ENCODE results near the gene SLC46A2.

GRCh38 chr9:112890106-112891081, at the start of gene SLC46A2:
- TF ChIP-seq CTCF (IDR thresholded peaks at IDR 0.05) (no peak), POLR2AphosphoS5 (IDR thresholded peaks at IDR 0.05) (no peak), POLR2A (IDR thresholded peaks at IDR 0.05) (no peak)
